GM12801 (cell line): ENCODE measurements around the gene PNMA8C.

Experiments
- CTCF ChIP-seq: IDR thresholded peaks from one replicate; pipeline ENCODE4 v1.5.1; 2011; ENCODE audit warnings: control low read depth; ENCODE audit not compliant: insufficient read length; ENCODE audit errors: extremely low read depth

Gene PNMA8C

GRCh38 chr19:46383171-46383815 is 45.4 kb downstream of the PNMA8C start:
- no peak for TF ChIP-seq CTCF

- TF ChIP-seq CTCF, result no peak
Observed at GRCh38 chr19:46381756-46382345, 46.9 kb downstream of the PNMA8C start.

- TF ChIP-seq CTCF, result no peak
Observed at GRCh38 chr19:46381346-46381745, 47.4 kb downstream of the PNMA8C start.

GRCh38 chr19:46380690-46381089 is 48.0 kb downstream of the PNMA8C start:
- TF ChIP-seq CTCF, result no peak

- no peak for TF ChIP-seq CTCF
Observed at GRCh38 chr19:46378268-46378667, 50.5 kb downstream of the PNMA8C start.

GRCh38 chr19:46376241-46377153 is 52.2 kb downstream of the PNMA8C start:
- TF ChIP-seq CTCF, result no peak
